GM21528 (cell line): Measurements from ENCODE around the gene ALDH1B1.

Experiments
- ATAC-seq: cut with Tn5 transposase; IDR thresholded peaks from one replicate; pipeline ENCODE4 v1.9.1; 2021; ENCODE audit warnings: mild to moderate bottlenecking, moderate library complexity; ENCODE audit not compliant: unreplicated experiment, low FRiP score

Gene ALDH1B1

GRCh38 chr9:38413283-38413682 lies 20.8 kb downstream of the ALDH1B1 start:
- no peak for ATAC-seq

GRCh38 chr9:38414040-38414723 lies 21.7 kb downstream of the ALDH1B1 start:
- ATAC-seq: no peak

- no peak for ATAC-seq
Observed at GRCh38 chr9:38415856-38416255, 23.4 kb downstream of the ALDH1B1 start.

DNA sequence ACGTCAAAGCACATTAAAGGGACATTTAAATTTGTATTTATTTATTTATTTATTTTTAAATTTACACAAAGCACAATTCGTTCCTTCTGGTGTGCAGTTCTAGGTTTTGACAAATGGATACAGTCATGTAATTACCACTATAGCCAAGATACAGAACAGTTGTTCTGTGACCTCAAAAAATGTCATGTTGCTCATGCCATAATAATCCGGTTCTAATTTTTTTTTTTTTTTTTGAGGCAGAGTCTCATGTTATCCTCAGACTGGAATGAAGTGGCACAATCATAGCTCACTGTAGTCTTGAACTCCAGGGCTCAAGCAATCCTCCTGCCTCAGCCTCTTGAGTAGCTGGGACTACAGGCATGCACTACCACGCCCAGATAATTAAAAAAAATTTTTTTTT lies 24.0 kb downstream of the ALDH1B1 start:
- no peak for ATAC-seq

- no peak for ATAC-seq
Observed at GRCh38 chr9:38417003-38417945, 24.8 kb downstream of the ALDH1B1 start.

- ATAC-seq: no peak
Observed at GRCh38 chr9:38418366-38418765, 25.9 kb downstream of the ALDH1B1 start.

DNA sequence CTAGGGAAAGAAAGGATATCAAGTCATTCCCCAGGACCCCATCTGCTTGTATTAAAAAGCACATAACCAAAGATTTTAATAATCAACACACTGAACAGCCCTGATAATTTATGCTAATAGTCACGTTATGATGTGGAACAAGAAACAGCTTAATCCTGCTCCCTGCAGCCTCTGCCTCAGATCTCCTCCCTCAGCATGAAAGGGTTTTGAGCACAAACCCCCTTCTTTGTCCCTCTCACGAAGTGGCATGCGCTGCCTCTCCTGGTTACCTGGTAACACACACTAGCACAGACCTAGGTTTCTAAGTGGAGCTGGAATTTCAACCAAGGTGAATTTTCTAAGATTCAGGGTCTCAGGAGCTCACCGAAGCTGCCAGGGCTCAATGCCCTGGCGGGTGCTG lies 26.7 kb downstream of the ALDH1B1 start:
- no peak for ATAC-seq

GRCh38 chr9:38421498-38422211 lies 29.2 kb downstream of the ALDH1B1 start:
- no peak for ATAC-seq

GRCh38 chr9:38422555-38423260 lies 30.2 kb downstream of the ALDH1B1 start:
- ATAC-seq: no peak

DNA sequence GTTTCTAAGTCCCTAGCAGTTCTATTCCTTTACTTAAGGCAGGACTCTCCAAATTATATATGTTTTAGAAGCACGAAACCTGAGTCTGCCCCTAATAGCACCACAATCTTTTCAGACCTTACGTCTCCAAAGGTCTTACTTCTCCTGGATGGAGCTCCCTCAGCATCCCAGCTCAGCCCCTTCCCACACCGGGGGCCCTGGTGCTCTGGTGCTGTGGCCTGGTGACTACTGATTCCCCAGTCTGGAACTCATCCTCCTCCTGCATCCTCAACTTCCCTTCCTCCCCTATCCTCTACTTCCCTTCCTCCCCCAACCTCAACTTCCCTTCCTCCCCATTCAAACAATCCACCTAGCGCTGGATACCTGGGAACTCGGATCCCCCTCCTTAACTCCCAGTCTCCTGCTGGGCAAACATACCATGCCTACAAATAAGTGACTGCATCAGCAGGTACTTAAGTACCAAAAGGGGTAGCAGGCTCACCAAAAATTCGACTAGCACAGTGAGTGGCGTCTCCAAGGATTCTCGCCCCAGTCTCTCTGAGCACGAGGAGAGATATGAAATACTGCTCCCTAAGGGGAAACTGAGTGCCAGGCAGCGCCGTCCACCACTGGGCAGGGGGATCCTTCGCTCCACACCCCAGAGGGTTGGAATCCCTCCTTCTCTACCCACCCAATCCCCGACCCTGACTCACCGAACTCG lies 30.9 kb downstream of the ALDH1B1 start:
- ATAC-seq: no peak

GRCh38 chr9:38423973-38424843 lies 31.7 kb downstream of the ALDH1B1 start, which contains the start of gene IGFBPL1:
Gene IGFBPL1 (minus strand): TSS chr9:38424454. CDS start chr9:38424424, 30 bp downstream.
- ATAC-seq: no peak

- no peak for ATAC-seq
Observed at GRCh38 chr9:38424918-38425317, 32.4 kb downstream of the ALDH1B1 start.

DNA sequence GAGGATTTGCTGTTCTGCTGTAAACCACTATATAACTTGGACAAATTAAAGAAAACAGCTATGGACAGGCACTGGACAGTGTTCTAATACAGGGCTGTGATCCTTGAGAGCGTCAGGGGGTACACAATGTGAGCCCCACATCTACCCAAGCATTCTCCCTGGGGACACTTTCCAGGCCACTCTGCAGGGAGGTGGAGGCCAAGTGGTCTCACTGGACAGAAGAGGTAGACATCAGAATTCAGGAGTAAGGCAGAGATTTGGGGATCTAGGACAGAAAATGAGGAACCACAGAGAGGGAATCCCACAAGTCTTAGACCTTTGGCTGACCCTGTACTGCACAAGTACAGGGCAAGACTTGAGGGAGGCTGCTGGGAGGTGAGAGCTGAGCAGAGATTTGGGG lies 35.6 kb downstream of the ALDH1B1 start:
- ATAC-seq: no peak

DNA sequence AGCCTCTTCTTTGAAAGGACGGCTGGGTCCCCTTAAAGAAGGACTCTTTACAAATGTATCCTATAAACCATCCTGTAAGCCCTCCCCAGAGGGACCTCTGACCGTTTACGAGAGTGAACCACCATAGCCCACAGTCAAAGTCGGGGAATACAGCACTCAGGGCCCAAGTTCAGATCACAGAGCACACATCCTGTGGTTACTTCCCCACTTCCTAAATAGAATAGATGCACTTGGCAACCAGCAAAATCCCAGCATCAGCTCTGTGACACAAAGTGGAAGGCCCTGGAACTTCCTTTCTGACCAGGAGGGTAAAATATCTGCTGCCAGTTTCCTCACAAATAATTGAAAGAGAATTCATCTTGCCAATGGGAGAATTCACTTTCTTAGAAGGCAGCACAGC lies 38.6 kb downstream of the ALDH1B1 start:
- no peak for ATAC-seq

DNA sequence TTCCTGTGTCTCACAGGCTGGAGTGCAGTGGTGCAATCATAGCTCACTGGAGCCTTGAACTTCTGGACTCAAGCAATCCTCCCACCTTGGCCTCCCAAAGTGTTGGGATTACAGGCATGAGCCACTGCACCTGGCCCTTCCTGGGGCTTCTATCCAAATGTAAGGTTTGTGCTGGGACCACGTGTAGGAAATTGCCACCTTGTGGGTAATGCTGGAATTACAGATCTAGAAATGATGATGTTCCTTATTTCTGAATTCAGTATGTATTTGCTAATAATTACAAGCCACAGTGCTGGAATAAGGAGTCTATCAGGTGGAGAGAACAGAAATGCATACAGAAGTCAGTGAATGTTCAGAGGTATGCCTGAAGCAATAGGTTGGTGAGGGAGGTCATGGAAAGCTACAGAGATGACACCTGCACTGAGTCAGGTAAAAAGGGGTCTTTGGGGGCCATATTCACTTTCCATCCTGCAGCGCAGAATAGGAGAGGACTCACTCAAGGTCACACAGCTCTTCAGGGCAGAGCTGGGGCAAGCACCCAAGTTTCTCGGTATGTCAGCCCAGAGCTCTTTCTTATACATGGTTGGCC lies 40.5 kb downstream of the ALDH1B1 start:
- no peak for ATAC-seq

DNA sequence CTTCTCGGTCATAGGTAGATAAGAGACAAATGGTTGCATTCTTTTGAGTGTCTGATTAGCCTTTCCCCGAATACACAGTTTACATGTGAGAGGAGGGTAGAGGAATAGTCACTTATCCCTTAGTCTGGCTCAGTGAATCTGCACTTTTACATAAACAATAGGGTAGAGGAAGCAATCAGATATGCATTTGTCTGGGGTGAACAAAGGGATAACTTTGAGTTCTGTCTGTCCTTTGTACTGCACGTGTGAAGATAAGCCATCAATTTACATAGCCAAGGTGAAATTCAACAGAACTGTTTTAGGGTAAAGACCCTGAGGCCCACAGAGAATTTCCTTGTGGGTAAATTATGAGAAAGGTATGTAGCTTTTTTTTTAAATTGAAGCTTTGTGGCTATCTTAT lies 41.9 kb downstream of the ALDH1B1 start:
- ATAC-seq: no peak

- ATAC-seq: no peak
Observed at GRCh38 chr9:38434853-38435252, 42.4 kb downstream of the ALDH1B1 start.

DNA sequence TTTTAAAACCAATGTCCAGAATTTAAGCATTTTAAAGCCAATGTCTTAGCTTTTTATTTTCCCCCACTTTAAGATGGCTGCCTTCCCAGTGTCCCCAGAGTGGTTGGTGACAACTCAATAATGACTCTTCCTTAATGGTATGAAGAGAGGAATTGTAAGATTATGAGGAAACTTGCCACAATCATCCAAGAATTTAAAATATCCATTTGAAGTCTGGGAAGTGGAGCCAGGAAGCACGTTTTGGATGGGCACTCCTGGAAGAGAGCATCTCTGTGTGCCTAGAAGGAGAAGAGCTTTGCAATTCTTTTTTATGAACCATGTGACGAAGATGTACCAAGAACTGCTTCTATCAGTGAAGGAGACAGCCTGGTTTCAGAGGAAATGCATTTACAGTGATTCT lies 43.0 kb downstream of the ALDH1B1 start:
- ATAC-seq: no peak

GRCh38 chr9:38436708-38437107 lies 44.2 kb downstream of the ALDH1B1 start:
- no peak for ATAC-seq
